IPS-18c (cell line): ENCODE data around the gene TNIP1.

Experiments used
- H3K4me3 ChIP-seq: 2 replicates; pipeline ENCODE4 v1.7.0; 2013; ENCODE audit warnings: low read depth, mild to moderate bottlenecking, low read length, moderate library complexity; ENCODE audit not compliant: insufficient read depth
- H3K9me3 ChIP-seq: one replicate; pipeline ENCODE4 v1.6.1; 2013; ENCODE audit warnings: mild to moderate bottlenecking, low read length, moderate library complexity; ENCODE audit not compliant: control insufficient read depth, insufficient read depth

TNIP1 gene

DNA sequence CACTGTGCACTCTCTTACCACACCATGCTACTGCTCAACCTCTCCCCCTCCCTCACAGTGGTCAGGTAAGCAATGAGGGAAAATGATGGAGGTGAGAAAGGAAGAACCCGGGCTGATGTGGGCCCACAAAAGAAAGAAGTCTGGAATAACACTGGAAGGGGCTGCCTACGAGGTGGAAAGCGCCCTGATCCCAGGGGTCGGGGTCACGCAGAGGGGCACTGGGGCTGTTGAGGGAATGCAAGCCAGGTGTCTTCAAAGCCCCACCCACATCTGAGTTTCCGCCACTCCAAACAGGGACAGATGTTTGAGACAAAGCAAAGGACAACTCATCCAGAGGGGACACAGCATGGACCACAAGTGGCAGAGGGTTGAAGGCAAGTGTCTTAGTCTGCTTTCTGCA is 4.2 kb downstream of the TNIP1 start:
- Histone ChIP-seq H3K9me3 (peaks cover 2% of the 10 kb centered on the region), H3K4me3 (no peak overlapping the region)

DNA sequence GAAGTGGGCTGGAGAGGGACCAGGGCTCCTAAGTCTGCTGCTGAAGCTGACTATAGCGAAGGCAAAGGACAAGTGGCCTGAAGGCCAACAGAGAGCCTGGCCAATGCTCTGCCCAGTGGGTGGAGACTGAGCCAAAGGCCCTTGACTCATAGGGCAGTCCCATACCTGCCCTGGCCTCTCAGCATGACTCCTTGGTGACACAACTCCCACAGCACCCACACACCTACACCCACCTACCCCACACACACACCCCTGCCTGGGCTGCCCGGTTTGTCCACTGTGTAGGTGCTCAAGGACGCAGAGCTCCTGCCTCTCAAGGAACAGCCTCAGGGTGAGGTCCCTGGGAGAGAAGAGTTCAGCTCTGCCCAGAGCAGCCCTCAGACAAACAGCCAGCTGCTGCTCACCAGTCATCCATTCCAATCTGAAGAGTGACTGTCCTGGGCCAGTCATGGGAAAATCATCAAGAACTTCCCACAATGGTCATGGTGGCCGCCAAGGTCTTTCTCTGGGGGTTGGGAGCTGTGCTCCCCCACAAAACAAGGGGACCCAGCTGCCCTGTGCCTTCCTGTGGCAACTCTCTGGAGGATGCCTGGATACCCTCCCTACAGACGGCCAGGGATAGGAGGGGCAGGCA is 5.0 kb downstream of the TNIP1 start:
- Histone ChIP-seq H3K9me3 (peaks cover 2% of the 10 kb centered on the region), H3K4me3 (no peak overlapping the region)

DNA sequence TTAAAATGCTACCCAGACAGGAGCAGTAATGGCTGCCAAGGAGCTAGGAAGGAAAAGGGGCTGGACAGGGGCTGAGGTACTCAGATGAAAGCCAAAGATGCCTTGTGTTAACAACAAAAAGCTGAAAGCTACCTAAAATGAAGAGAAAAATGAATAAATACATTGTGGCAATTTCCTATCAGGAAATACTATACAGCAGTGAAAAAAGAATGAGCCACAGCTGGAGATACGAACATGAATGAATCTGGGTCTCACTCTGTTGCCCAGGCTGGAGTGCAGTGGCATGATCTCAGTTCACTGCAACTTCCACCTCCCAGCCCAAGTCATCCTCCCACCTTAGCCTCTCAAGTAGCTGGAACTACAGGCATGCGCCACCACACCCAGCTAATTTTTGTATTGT is 6.3 kb downstream of the TNIP1 start:
- Histone ChIP-seq H3K9me3 (peaks cover 2% of the 10 kb centered on the region), H3K4me3 (no peak overlapping the region)

DNA sequence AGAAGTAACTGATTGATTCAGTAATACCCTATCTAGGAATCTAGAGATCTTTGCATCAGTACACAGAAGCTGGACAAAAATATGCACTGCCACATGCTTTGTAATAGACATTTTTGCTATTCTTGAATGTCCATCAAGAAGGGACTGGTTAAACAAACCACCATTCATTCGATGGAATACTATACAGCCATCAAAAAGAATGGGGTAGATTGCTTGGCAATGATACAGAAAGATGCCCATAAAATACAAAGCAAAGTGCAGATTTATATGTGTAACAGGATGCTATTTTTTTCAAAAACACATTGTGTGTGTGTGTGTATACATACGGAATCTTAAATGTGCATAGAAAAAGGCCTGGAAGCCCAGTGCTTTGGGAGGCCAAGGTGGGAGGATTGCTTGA is 7.6 kb downstream of the TNIP1 start:
- H3K4me3 ChIP-seq, result no peak overlapping the region

DNA sequence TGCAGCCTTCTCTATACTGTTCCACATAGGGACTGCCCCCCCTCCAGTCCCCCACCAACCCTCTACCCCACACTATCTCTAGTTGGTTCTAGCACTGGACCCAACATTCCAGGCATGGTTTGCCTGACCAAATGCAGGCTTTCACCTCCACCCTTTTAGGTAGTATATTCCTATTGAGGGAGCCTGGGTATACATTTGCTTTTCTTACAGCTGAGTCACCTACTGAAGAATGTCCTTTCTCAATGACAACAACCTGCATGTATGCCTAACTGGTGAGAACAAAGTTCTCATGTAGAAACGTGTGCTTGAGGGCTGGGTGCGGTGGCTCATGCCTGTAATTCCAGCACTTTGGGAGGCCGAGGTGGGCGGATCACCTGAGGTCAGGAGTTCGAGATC is 8.2 kb downstream of the TNIP1 start:
- peaks cover 2% of the 10 kb centered on the region for H3K9me3 ChIP-seq
- no peak overlapping the region for H3K4me3 ChIP-seq

More for the DNA sequence above, 7.6 kb downstream of the TNIP1 start:
- H3K9me3 ChIP-seq, result peaks cover 2% of the 10 kb centered on the region

DNA sequence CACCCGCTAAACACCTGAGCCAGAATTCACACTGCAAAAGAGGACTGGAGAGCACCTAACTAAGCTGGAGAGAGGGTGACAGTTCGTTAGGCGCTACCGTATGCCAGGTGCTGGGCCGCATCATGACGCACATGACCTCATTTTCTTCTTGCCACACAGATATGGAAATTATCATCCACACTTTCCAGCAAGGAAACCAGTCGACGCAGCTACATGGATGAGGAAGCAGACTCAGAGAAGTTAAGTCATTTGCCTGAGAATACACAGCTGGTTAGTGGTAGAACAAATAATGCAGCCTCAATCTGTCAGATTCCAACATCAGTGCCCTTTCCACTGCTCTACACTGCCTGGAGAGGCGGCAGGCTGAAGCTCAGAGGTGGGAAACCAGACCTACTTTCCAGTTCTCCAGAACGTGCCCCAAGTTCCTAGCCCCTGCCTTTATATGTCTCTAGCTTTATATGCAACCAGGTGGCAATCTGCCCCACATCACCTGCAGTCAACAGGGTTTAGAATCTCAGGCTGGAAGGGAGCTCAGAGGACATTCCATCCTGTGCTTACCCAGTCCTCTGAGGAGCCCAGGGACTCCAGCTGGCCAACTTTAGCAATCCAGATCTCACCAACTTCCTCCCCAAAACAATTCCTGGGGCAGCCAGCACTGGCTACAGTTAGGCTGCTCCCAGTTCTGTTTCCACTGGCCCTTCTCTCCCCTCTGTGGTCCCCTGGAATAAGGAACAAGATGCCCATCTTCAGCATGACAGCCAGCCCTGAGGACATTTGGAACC is 8.8 kb downstream of the TNIP1 start:
- Histone ChIP-seq H3K9me3 (peaks cover 2% of the 10 kb centered on the region), H3K4me3 (no peak overlapping the region)

DNA sequence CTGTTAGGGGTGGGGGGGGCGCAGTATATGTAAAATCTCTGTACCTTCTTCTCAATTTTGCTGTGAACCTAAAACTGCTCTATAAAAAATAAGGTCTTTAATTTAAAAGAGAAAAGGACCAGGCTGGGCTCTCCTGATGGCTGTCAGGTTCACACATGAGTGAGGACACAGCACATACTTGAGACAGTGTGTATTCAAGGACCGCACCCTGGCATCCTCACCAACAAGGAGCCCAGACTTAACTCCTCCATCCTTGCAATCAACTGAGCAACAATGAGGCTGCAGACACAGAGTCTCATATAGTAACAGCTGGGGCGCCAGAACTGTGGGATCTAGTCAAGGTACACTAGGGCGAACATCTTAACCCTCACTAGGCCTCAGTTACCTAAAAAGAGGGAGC is 9.8 kb downstream of the TNIP1 start:
- no peak overlapping the region for H3K4me3 ChIP-seq
- peaks cover 1% of the 10 kb centered on the region for H3K9me3 ChIP-seq

DNA sequence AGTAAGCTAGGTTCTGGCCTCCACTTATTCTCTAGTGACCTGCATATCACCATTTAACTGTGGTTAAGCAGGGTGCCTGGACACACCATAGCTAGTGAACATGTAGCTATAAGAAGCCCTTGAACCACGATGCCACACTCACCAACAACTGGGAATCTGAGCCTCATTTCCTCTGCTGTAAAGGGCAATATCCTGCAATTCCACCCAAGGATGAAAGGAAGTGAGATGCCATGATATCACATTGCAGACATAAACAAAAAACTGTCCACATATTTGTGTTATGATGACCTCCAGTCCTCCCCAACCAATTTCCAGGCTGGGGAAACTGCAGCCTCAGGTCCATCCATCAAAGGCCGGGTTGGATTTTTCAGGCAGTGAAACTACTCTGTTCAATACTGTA is 10.4 kb downstream of the TNIP1 start:
- Histone ChIP-seq H3K9me3 (no peaks in the 10 kb centered on the region), H3K4me3 (no peak overlapping the region)

DNA sequence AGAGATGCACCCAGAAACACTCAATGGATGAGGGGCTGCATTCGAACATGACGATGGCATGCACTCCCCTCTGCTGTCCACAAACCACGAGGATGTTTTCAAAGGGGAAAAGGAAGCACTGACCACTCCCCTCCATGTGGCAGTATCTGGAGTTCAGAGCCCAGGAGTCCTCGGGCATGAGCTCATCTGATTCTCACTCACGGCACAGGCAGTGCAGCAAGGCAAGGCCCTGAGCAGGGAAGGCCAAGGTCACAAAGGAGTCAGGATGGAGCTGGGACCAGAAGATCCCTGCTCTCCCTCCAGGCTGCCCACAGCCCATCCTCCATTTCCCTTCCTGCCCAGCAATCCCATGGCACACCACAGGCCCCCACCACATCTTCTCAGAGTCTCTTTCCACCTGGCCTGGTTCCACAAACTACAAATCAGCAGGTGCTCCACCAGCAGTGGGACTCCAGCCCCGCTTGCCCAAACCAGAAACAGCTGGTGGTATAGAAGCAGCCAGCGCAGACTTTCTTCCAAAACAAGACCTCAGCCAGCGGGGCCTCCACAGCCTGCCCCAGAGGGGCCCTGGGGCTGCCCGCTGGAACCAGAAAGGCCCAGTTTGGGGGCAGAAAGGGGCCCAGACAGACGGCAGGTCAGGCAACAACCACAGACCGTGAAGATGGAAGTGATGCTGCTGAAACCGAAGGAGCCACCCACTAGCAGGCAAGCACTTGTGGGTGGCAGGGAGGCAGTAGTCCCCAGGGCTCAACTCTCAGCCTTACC is 12.2 kb downstream of the TNIP1 start:
- no peaks in the 10 kb centered on the region for H3K9me3 ChIP-seq
- no peak overlapping the region for H3K4me3 ChIP-seq

DNA sequence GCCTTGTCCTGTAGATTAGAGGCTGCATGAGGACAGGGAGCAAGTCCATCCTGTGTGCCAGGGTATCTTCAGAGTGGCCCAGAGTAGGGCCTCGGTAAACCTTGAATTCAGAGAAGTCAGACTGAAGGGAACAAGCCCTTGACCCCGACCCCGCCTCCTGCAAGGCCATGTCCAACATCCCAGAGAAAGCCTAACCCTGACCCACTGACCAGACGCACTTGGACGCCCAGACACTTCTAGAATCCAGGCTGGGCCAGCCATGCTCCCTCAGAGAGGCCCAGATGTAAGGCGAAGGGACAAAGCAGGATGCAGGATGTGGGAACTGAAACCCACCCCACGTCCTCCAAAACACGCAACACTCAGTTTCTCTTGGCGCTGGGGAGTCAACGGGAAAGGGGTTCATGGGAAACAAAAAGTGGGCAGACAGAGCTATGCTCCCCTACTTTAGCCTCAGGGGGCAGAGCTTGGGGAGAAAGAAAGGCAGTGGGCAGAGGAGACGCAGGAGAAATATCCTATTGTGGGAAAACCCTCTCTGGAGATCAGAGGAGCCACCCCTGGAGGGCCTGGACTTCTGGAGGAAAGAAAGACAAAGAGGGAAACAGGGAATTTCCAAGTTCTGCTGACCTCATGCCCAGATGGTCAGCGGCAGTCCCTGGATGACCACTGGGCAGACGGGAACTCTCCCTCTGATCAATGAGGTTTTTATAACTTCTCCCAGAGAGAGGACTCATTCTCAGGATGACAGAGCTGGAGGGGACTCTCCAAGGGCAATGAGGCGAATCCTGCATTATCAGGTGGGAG is 13.0 kb downstream of the TNIP1 start:
- H3K4me3 ChIP-seq, result no peak overlapping the region
- no peaks in the 10 kb centered on the region for H3K9me3 ChIP-seq

DNA sequence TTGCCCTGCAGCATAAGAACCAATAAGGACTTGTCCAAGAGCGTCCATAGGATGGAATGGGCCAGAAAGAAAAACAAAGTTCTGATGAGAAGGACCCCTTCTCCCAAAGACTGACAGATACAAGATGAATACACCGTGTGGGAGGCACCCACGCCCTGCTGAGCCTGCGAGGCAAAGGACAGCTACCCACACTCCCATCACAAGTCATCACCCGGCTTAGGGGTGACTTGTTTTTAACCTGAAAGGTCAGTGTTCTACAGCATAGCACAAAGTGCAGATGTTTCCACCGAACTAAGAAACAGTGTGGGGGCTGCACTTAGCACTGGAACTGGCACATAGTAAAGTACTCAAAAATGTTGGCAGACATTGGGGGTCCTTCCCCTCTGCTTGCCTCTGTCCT is 13.9 kb downstream of the TNIP1 start:
- no peak overlapping the region for H3K4me3 ChIP-seq
- H3K9me3 ChIP-seq, result no peaks in the 10 kb centered on the region

DNA sequence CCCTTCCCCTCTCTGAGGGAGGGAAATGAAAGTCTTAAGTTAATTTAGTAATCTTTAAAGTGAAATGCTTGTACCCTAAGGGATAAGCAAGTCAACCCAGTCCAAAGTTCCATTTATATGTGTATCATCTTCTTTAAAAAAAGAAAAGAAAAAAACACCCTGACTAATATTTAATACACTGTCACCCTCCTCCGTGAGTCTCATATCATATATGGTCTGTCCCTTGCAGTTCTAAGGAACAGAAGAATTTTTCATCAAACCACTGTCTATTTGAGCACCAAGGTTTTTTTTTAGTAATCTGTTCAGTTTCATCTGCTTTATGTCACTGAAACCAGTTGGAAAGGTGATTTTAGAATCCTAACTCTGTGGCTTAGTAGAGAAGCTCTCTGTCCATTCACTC is 15.2 kb downstream of the TNIP1 start:
- Histone ChIP-seq H3K9me3 (no peaks in the 10 kb centered on the region), H3K4me3 (no peak overlapping the region)

DNA sequence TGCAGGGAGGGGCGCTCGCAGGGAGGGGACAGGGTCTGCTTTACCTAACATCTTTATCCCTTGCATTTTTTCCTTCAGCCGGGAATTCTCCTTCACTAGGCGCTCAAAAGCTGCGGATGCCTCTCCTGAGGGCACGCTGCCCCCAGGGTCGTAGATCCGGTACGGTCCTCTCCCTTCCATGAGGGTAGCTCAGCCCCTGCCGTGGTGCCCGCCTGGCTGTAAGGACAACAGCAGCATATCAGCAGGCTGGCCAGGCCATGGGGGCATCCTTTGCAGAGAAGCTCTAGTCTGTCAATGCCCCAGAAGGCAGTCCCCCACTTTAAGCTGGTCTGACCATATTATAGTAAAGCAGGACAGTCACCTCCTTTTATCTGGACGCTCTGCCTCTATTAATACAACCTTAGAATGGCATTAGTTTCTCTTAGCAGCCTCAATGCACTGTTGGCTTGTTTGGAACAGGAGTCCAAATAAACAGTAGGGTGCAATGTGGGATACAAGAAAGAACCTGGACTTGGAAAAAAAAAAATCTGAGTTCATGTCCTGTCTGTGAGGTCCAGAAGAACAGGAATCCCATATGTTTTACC is 15.8 kb downstream of the TNIP1 start:
- H3K4me3 ChIP-seq, result no peak overlapping the region
- no peaks in the 10 kb centered on the region for H3K9me3 ChIP-seq

DNA sequence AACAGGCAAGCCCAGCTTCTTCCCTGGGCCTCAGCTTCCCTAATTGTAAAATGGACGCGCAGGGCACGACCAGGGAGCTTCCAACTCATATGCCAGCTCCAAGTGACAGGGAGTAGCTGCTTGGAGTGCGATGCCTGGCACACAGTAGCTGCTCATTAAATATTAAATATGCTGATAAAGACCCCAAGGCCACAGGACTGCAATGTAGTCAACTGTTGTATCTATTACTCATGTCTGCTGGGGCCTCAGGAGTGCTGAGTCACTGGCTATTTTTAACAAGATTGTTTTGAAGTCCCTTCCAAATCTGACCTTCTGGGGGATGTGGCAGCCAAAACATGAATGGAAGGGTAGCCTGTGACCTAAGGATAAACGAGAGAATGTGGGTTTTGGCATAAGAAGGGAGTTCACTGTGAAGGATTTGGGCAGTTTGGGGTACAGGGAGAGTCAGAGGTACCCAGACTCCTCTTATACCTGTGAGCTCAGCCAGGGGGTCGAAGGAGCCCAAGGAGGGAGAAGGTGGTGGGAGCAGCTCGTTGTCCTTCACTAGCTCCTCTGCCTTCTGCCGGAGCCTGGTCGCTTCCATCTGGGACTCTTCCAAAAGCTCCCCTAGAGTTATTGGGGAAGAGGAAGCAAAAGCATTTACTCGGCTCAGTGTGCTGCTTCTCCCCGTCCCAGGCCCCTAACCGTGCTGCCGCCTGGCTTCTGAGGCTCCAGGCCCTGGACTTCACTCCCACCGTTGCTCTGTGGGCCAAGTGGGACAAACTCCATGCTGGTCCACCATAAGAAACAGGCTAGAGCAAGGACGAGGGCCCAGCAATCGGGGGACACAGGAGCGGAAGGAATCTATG is 17.5 kb downstream of the TNIP1 start:
- Histone ChIP-seq H3K4me3 (no peak overlapping the region), H3K9me3 (no peaks in the 10 kb centered on the region)

DNA sequence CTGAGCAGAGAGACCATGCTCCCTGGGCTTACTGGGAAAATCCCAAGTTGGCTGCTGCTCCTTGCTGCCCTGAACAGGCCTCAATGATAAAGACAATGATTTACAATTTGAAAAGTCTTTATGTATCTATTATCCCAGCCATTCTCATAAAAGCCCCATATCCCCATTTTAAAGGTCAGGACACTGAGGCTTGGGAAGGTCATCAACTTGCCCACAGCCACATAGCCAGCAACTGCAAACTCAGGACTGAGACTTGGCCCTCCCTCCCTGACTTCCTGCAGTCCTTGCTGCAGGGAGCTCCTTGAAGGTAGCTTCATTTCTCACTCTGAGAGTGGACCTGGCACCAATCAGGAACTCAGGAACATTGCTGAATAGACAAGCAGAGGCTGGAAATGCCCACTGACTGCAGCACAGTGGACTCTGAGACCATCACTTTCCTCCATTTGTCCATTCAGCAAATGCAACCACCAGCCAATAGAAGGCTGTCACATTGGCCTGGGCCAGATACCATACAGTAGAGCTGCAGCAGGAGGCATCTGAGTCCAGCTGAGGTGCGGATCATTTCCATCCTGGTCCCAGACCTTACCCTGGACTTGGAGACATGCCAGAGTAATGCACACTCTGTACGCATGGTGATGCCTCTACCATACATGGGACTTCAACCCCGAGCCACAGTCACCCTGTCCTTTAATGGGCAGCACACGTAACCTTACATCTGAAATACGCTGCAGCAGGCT is 18.3 kb downstream of the TNIP1 start:
- H3K4me3 ChIP-seq, result no peak overlapping the region
- H3K9me3 ChIP-seq, result no peaks in the 10 kb centered on the region

DNA sequence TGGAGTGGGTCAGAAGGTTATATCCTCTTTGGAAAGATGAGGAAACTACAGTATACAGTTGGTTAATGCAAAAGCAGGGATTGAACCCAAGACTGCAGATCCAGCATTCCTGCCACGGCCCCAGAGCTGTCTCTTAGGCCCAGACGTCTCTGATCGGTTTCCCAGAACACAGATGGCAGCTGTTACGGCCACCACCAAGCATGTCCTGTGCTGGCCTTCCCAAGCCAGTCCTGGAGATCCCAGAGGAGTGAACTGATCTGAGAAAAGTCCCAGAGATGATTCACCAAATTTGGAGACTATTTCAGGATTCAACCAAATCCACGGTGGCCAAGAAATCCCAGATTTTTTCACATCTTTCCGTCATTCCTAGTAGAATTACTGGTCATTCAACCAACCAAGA is 20.1 kb downstream of the TNIP1 start:
- no peaks in the 10 kb centered on the region for H3K9me3 ChIP-seq
- H3K4me3 ChIP-seq, result no peak overlapping the region
